HG03064 (cell line): ENCODE results near the gene MEIOB.
"Not testable (repeated sequence)": the region's sequence is repeated elsewhere in the genome, so short reads cannot be mapped to it uniquely, and the experiment has no call there.

Experiments used
- ATAC-seq: cut with Tn5 transposase; IDR thresholded peaks from one replicate; pipeline ENCODE4 v1.9.1; 2021; ENCODE audit warnings: low read depth; ENCODE audit not compliant: unreplicated experiment

Gene MEIOB

GRCh38 chr16:1871974-1872635 lies at the start of gene MEIOB:
MEIOB (minus strand) TSS chr16:1872164; CDS start chr16:1868175, 3,989 bp downstream.
- ATAC-seq, result no peak

- ATAC-seq, result no peak
Observed at GRCh38 chr16:1920727-1921171, 48.8 kb upstream of the MEIOB start.

GRCh38 chr16:1920122-1920521 lies 48.2 kb upstream of the MEIOB start:
- not testable (repeated sequence) for ATAC-seq

GRCh38 chr16:1919327-1919998 lies 47.5 kb upstream of the MEIOB start:
- ATAC-seq, result no peak

GRCh38 chr16:1918351-1919326 lies 46.7 kb upstream of the MEIOB start, which contains the start of gene HS3ST6:
HS3ST6 (minus strand) TSS chr16:1918415; CDS start chr16:1918323, 92 bp downstream.
- ATAC-seq, result no peak

- ATAC-seq, result no peak
Observed at GRCh38 chr16:1917665-1918350, 45.8 kb upstream of the MEIOB start.

- ATAC-seq, result no peak
Observed at GRCh38 chr16:1917056-1917664, 45.2 kb upstream of the MEIOB start.

- ATAC-seq, result no peak
Observed at GRCh38 chr16:1916640-1916990, 44.7 kb upstream of the MEIOB start.

- no peak for ATAC-seq
Observed at GRCh38 chr16:1915732-1916639, 44.0 kb upstream of the MEIOB start.

- no peak for ATAC-seq
Observed at GRCh38 chr16:1914988-1915387, 43.0 kb upstream of the MEIOB start.

- ATAC-seq, result no peak
Observed at GRCh38 chr16:1914084-1914608, 42.2 kb upstream of the MEIOB start.

GRCh38 chr16:1913327-1914083 lies 41.5 kb upstream of the MEIOB start:
- ATAC-seq, result no peak

GRCh38 chr16:1912215-1912543 lies 40.2 kb upstream of the MEIOB start:
- ATAC-seq, result no peak

GRCh38 chr16:1911467-1912214 lies 39.7 kb upstream of the MEIOB start:
- no peak for ATAC-seq

GRCh38 chr16:1909561-1910231 lies 37.7 kb upstream of the MEIOB start:
- no peak for ATAC-seq

- ATAC-seq, result no peak
Observed at GRCh38 chr16:1908983-1909382, 37.0 kb upstream of the MEIOB start.

GRCh38 chr16:1908184-1908583 lies 36.2 kb upstream of the MEIOB start:
- ATAC-seq, result no peak
